Breast epithelium (tissue), 4 donors: ENCODE data around the gene PPP1R15A. TPM values are rescaled to one million over a fixed set of nuclear protein-coding genes. Genes with fewer than 3 reads are reported as not detected.
"Not testable (repeated sequence)": the region's sequence is repeated elsewhere in the genome, so short reads cannot be mapped to it uniquely, and the experiment has no call there.

Experiments
- DNase-seq, 2 donors: peaks; one replicate each; pipeline ENCODE4 v3.0.0-alpha.2; 2019; ENCODE audit warnings: low spot score in 2 of 2
- H3K27ac ChIP-seq, 2 donors: fragments of 200-600 bp; sonication (generic) in 1 of 2; one replicate each; pipeline ENCODE4 v1.5.1; 2016 to 2019; ENCODE audit warnings: mild to moderate bottlenecking in 1 of 2
- H3K27me3 ChIP-seq, 2 donors: fragments of 200-600 bp; sonication (generic) in 1 of 2; one replicate each; pipeline versions ENCODE4 v1.5.1 to v1.6.0; 2017 to 2019; ENCODE audit warnings: control low read depth in 1 of 2, mild to moderate bottlenecking in 1 of 2
- H3K36me3 ChIP-seq: fragments of 200-600 bp; one replicate; pipeline ENCODE4 v1.5.1; 2019
- H3K4me1 ChIP-seq, 2 donors: fragments of 200-600 bp; sonication (generic); one replicate each; pipeline ENCODE4 v1.5.1; 2016 to 2019; ENCODE audit warnings: control low read depth in 1 of 2
- H3K4me3 ChIP-seq, 3 donors: fragments of 200-600 bp; sonication (generic); 1 replicate in 2 of 3; 2 replicates in 1 of 3; pipeline ENCODE4 v1.5.1; 2016 to 2019; ENCODE audit warnings: mild to moderate bottlenecking in 3 of 3, moderate library complexity in 2 of 3
- H3K9me3 ChIP-seq, 2 donors: fragments of 200-600 bp; sonication (generic) in 1 of 2; one replicate each; pipeline ENCODE4 v1.5.1; 2016 to 2019; ENCODE audit warnings: control low read depth in 1 of 2
- POLR2A ChIP-seq: fragments of 450-650 bp; IDR thresholded peaks from one replicate; pipeline ENCODE4 v1.6.1; 2016; ENCODE audit warnings: antibody characterized with exemption, mild to moderate bottlenecking, moderate library complexity
- POLR2AphosphoS5 ChIP-seq, 3 donors: sonication (generic); formaldehyde crosslinking; IDR thresholded peaks; one replicate each; pipeline ENCODE4 v1.6.1; 2017; ENCODE audit warnings: antibody characterized with exemption in 3 of 3
- intact Hi-C: fragments of 100-400 bp; cut with DNase I; formaldehyde crosslinking; loops from one replicate; pipeline ENCODE4 v1.15.1; 2023; ENCODE audit warnings: low total_unique reads
- total RNA-seq, 3 donors: library from RNA; depleted of rRNA; stranded (reverse); fragments of >200 nt; gene quantifications; one replicate each; pipeline ENCODE4 v1.1.0, GENCODE V29; 2016
- TF ChIP-seq, protein P1 (sequence below), 3 donors: fragments of 450-650 bp; IDR thresholded peaks; one replicate each; pipeline ENCODE4 v1.5.1; 2016 to 2017; ENCODE audit warnings: antibody characterized with exemption in 3 of 3, mild to moderate bottlenecking in 3 of 3, moderate library complexity in 3 of 3

PPP1R15A gene
- total RNA-seq, 3 donors from 2014 or later: 59.6 to 74.2 (median 65.4) TPM

DNA sequence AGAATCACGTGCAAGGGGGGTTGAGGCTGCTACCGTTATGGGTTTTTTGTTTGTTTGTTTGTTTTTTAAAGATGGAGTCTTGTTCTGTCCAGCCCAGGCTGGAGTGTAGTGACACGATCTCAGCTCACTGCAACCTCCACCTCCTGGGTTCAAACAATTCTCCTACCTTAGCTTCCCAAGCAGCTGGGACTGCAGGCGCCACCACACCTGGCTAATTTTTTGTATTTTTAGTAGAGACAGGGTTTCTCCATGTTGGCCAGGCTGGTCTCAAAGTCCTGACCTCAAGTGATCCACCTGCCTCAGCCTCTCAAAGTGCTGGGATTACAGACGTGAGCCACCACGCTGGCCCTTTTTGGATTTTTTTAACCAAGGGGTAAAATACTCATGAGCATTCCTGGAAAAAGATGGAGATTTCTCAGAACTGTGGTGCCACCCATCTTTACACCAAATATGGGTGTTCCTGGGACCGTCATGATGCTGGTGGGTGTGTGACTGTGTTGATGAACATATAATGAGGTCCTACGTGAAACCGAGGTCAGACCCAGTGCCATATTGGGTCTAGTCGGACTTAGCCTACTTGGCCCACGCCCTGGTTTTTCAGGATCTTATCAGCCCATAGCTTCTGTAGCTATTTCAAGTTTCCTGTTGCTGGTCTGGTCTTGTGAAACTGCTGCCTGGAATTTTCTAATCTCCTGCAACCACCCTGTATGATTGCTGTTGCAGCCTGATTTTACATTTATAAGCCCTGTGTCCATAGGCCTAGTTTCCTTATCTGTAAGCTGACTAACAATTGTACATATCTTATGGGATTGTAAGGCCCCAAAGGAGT, 6.2 kb downstream of the PPP1R15A start:
- no peaks in the 10 kb centered on the region for H3K36me3 ChIP-seq
- H3K4me1 ChIP-seq: peaks cover 6 to 10% of the 10 kb centered on the region in 2 donors
- TF ChIP-seq, protein P1, sequence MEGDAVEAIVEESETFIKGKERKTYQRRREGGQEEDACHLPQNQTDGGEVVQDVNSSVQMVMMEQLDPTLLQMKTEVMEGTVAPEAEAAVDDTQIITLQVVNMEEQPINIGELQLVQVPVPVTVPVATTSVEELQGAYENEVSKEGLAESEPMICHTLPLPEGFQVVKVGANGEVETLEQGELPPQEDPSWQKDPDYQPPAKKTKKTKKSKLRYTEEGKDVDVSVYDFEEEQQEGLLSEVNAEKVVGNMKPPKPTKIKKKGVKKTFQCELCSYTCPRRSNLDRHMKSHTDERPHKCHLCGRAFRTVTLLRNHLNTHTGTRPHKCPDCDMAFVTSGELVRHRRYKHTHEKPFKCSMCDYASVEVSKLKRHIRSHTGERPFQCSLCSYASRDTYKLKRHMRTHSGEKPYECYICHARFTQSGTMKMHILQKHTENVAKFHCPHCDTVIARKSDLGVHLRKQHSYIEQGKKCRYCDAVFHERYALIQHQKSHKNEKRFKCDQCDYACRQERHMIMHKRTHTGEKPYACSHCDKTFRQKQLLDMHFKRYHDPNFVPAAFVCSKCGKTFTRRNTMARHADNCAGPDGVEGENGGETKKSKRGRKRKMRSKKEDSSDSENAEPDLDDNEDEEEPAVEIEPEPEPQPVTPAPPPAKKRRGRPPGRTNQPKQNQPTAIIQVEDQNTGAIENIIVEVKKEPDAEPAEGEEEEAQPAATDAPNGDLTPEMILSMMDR (IDR thresholded peaks at IDR 0.05): no peak
- peak in 1 of 3 donors; percentile 21 for TF ChIP-seq POLR2AphosphoS5 (IDR thresholded peaks at IDR 0.05)
- peak; percentile 11 for TF ChIP-seq POLR2A
- no peaks in the 10 kb centered on the region for H3K27me3 ChIP-seq
- peak overlapping the region in 1 of 2 donors; percentile 53 for H3K27ac ChIP-seq
- intact Hi-C loops: no loop called here
- no peak for DNase-seq
- no peaks in the 10 kb centered on the region for H3K9me3 ChIP-seq
- no peak overlapping the region for H3K4me3 ChIP-seq

- no peaks in the 10 kb centered on the region for H3K36me3 ChIP-seq
- H3K4me3 ChIP-seq: no peak overlapping the region
- H3K27me3 ChIP-seq: no peaks in the 10 kb centered on the region
- intact Hi-C loops: no loop called here
- no peaks in the 10 kb centered on the region for H3K9me3 ChIP-seq
- H3K4me1 ChIP-seq: peaks cover 6 to 10% of the 10 kb centered on the region in 2 donors
- H3K27ac ChIP-seq: no peak overlapping the region
- DNase-seq: no peak
- no peak for TF ChIP-seq POLR2A
- peak in 1 of 3 donors; percentile 66 for TF ChIP-seq POLR2AphosphoS5 (IDR thresholded peaks at IDR 0.05)
- TF ChIP-seq, protein P1 (IDR thresholded peaks at IDR 0.05): no peak
Observed at GRCh38 chr19:48879025-48879637, 6.9 kb downstream of the PPP1R15A start.

DNA sequence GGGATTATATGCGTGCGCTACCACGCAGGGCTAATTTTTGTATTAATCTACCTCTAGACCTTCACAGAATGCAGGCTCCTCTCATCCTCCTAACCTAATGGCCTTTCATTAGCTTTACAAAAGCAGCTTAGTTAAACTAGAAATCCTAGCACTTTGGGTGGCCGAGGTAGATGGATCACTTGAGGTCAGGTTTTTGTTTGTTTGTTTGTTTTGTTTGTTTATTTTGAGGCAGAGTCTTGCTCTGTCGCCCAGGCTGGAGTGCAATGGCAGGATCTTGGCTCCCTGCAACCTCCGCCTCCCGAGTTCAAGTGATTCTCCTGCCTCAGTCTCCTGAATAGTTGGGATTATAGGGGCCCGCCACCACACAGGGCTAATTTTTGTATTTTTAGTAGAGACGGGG, 7.5 kb downstream of the PPP1R15A start:
- H3K4me3 ChIP-seq, H3K27me3 ChIP-seq, DNase-seq, H3K9me3 ChIP-seq, intact Hi-C loops, H3K36me3 ChIP-seq: not testable (repeated sequence)
- Histone ChIP-seq H3K27ac (peak overlapping the region in 1 of 2 donors; percentile 32), H3K4me1 (peaks cover 6 to 10% of the 10 kb centered on the region in 2 donors)

DNA sequence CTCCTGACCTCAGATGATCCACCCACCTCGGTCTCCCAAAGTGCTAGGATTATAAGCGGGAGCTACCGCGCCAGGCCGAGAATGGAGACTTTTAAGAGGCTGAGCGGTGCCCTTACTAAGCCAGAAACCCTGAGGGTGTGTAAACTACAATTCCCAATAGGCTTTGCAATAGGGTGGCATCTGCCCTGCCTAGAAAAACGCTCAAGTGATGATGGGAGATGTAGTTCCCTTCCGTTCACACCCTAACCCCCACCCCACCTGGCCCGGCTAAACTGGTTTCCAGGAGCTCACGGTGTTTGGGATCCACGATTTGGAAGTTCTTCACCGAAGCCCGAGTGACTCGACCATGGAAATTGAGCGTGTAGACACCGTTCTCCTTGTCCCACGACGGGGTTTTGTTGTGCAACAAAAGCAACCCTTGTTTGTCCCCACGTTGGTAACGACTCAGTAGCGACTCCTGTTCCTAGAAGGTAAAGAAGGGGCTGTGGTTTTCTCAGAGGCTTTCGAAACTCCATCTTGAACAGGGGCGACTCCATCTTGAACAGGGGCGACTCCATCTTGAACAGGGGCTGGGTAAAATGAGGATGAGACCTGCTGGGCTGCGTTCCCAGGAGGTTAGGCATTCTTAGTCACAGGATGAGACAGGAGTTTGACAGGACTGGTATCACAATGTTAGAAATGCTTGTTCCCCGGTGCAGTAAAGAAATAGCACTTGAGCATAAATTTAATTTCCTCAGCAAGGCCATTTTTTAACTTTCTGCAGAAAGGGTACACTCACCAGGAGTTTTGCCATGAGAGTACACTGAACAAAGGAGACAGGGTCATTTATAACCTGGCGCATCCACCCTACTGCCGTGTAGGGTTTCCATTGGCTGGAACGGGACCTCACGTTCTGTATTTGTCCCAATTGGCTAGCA, 9.8 kb downstream of the PPP1R15A start:
- no peak for DNase-seq
- H3K4me1 ChIP-seq: no peaks in the 10 kb centered on the region
- no peak overlapping the region for H3K27ac ChIP-seq
- no peaks in the 10 kb centered on the region for H3K9me3 ChIP-seq
- no peak overlapping the region for H3K4me3 ChIP-seq
- TF ChIP-seq POLR2A: no peak
- TF ChIP-seq, protein P1 (IDR thresholded peaks at IDR 0.05): no peak
- TF ChIP-seq POLR2AphosphoS5 (IDR thresholded peaks at IDR 0.05): no peak
- H3K27me3 ChIP-seq: no peaks in the 10 kb centered on the region
- no peaks in the 10 kb centered on the region for H3K36me3 ChIP-seq
- intact Hi-C loops: no loop called here

DNA sequence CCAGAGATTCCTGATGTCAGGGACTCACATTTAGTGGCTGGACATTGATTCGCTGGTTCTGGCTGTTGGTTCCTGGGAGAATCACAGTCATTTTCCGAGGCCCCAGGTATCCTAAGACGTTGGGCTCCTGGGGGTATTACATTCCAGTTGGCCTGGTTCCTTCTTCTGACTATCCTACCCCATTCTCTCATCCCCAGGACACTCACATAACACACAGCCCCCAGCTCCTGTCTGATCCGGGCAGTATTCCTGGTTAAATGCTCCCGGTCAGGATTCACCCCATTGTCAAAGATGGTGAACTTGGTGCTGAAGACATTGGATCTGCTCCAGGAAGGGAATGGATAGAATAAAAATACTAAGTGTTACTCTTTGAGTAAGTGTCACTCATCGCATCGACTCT, 11.5 kb downstream of the PPP1R15A start:
- Histone ChIP-seq H3K36me3 (no peaks in the 10 kb centered on the region), H3K4me3 (no peak overlapping the region), H3K9me3 (no peaks in the 10 kb centered on the region), H3K4me1 (no peaks in the 10 kb centered on the region), H3K27me3 (no peaks in the 10 kb centered on the region), H3K27ac (no peak overlapping the region)
- TF ChIP-seq POLR2AphosphoS5 (IDR thresholded peaks at IDR 0.05) (no peak), POLR2A (no peak)
- TF ChIP-seq, protein P1 (IDR thresholded peaks at IDR 0.05): no peak
- no peak for DNase-seq
- intact Hi-C loops: no loop called here
